LNCaP clone FGC (cell line): ENCODE results near the gene PPP2R2D.

Experiments
- DNase-seq: peaks from one replicate; pipeline ENCODE4 v3.0.0-alpha.2; 2011; ENCODE audit warnings: low read depth
- H3K4me3 ChIP-seq: 2 replicates; pipeline ENCODE4 v1.5.1; 2011; ENCODE audit warnings: mild to moderate bottlenecking, low read depth, low read length, control low read depth
- CTCF ChIP-seq: IDR thresholded peaks from 2 replicates; pipeline ENCODE4 v1.5.1; 2012; ENCODE audit warnings: mild to moderate bottlenecking; ENCODE audit not compliant: control insufficient read depth, insufficient read depth; ENCODE audit errors: extremely low read depth

PPP2R2D gene

GRCh38 chr10:131991726-131992125 is 90.9 kb downstream of the PPP2R2D start:
- H3K4me3 ChIP-seq, result no peak overlapping the region
- no peak for DNase-seq
- TF ChIP-seq CTCF, result no peak

- no peak overlapping the region for H3K4me3 ChIP-seq
- no peak for TF ChIP-seq CTCF
- DNase-seq, result no peak
Measured at GRCh38 chr10:131993275-131993674, 92.5 kb downstream of the PPP2R2D start.

- TF ChIP-seq CTCF, result no peak
- DNase-seq, result no peak
- no peak overlapping the region for H3K4me3 ChIP-seq
Measured at GRCh38 chr10:131994435-131994834, 93.6 kb downstream of the PPP2R2D start.

GRCh38 chr10:131996466-131997365 is 95.9 kb downstream of the PPP2R2D start:
- no peak overlapping the region for H3K4me3 ChIP-seq
- TF ChIP-seq CTCF, result no peak
- no peak for DNase-seq

- DNase-seq, result peak; percentile 86
- TF ChIP-seq CTCF, result no peak
- H3K4me3 ChIP-seq, result no peak overlapping the region
Measured at GRCh38 chr10:131997366-131998049, 96.7 kb downstream of the PPP2R2D start.

- no peak for TF ChIP-seq CTCF
- H3K4me3 ChIP-seq, result no peak overlapping the region
- DNase-seq, result no peak
Measured at GRCh38 chr10:131998050-131998844, 97.4 kb downstream of the PPP2R2D start.
